Measurements from ENCODE around the gene EIF4H. TPM values are rescaled to one million over a fixed set of nuclear protein-coding genes. Genes with fewer than 3 reads are reported as not detected.
"Not testable (repeated sequence)": the region's sequence is repeated elsewhere in the genome, so short reads cannot be mapped to it uniquely, and the experiment has no call there.

Gene EIF4H
- total RNA-seq, 1 experiment from 2014 or later, result 351 TPM

GRCh38 chr7:74165867-74166593 lies 8.1 kb upstream of the EIF4H start:
- in situ Hi-C loops (cut with HindIII; ENCODE audit: low pct_unique_long_range_greater_than_20kb, low sequenced_read_pairs), result no loop called here
- DNase-seq (ENCODE audit: low read depth, low spot score), result no peak

- DNase-seq (ENCODE audit: low read depth, low spot score); in situ Hi-C loops (cut with HindIII; ENCODE audit: low pct_unique_long_range_greater_than_20kb, low sequenced_read_pairs): not testable (repeated sequence)
Observed at GRCh38 chr7:74167324-74167723, 6.8 kb upstream of the EIF4H start.

GRCh38 chr7:74173074-74173473 lies 1.1 kb upstream of the EIF4H start:
- in situ Hi-C loops (cut with HindIII; ENCODE audit: low pct_unique_long_range_greater_than_20kb, low sequenced_read_pairs), result no loop called here
- DNase-seq (ENCODE audit: low read depth, low spot score), result no peak

DNA sequence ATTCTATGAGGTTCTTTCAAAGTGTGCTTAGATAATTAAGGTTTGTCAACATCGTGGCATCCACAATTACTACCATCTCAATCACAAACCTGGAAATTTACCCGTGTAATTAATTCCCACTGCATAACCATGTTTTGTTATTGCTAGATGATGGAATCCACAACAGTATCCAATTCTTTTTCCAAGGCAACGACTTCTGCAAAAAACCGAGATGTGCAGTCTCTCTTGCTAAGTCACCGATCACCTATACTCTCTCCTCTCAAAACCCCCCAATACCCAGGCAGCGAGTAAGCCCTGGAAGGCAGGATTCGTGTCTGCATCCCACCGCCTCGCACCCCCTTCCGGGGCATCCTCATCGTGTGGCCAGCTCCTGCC lies 678 bp upstream of the EIF4H start:
- in situ Hi-C loops (cut with HindIII; ENCODE audit: low pct_unique_long_range_greater_than_20kb, low sequenced_read_pairs), result no loop called here

GRCh38 chr7:74174606-74175082 lies 488 bp downstream of the EIF4H start:
- in situ Hi-C loops (cut with HindIII; ENCODE audit: low pct_unique_long_range_greater_than_20kb, low sequenced_read_pairs), result loop anchor here (25.0 kb wide), 1 partner anchor 87 kb away; the partner anchor contains the start of gene LIMK1

More for the DNA sequence above, 678 bp upstream of the EIF4H start:
- DNase-seq (ENCODE audit: low read depth, low spot score), result no peak

GRCh38 chr7:74175340-74175739 lies 1.2 kb downstream of the EIF4H start:
- DNase-seq (ENCODE audit: low read depth, low spot score), result no peak
- in situ Hi-C loops (cut with HindIII; ENCODE audit: low pct_unique_long_range_greater_than_20kb, low sequenced_read_pairs), result loop anchor here (25.0 kb wide), 1 partner anchor 88 kb away; the partner anchor contains the start of gene LIMK1

More at GRCh38 chr7:74174606-74175082, 488 bp downstream of the EIF4H start:
- peak; percentile 55 for DNase-seq (ENCODE audit: low read depth, low spot score)

- in situ Hi-C loops (cut with HindIII; ENCODE audit: low pct_unique_long_range_greater_than_20kb, low sequenced_read_pairs), result loop anchor here (25.0 kb wide), 1 partner anchor 89 kb away; the partner anchor contains the start of gene LIMK1
- no peak for DNase-seq (ENCODE audit: low read depth, low spot score)
Observed at GRCh38 chr7:74176555-74176954, 2.4 kb downstream of the EIF4H start.

DNA sequence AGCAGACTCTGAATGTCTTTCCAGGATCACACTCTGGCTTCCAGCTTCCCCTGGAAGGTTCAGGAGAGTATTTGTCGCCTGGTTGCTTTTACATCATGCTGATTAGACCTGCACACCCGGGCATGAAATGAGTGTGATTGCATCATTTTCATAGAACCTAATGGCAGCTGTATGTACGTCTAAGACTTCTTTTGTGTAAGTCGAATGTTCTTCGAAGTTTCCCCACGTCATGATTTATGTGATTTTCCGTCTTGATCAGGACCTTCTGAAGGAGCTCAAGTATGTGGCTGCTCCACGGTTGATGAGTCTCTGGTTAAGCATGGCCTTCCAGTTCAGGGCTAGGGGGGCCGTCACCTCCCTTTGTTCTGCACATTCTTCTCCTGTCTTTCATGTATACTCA lies 4.5 kb downstream of the EIF4H start:
- in situ Hi-C loops (cut with HindIII; ENCODE audit: low pct_unique_long_range_greater_than_20kb, low sequenced_read_pairs), result loop anchor here (25.0 kb wide), 1 partner anchor 91 kb away; the partner anchor contains the start of gene LIMK1
- no peak for DNase-seq (ENCODE audit: low read depth, low spot score)

DNA sequence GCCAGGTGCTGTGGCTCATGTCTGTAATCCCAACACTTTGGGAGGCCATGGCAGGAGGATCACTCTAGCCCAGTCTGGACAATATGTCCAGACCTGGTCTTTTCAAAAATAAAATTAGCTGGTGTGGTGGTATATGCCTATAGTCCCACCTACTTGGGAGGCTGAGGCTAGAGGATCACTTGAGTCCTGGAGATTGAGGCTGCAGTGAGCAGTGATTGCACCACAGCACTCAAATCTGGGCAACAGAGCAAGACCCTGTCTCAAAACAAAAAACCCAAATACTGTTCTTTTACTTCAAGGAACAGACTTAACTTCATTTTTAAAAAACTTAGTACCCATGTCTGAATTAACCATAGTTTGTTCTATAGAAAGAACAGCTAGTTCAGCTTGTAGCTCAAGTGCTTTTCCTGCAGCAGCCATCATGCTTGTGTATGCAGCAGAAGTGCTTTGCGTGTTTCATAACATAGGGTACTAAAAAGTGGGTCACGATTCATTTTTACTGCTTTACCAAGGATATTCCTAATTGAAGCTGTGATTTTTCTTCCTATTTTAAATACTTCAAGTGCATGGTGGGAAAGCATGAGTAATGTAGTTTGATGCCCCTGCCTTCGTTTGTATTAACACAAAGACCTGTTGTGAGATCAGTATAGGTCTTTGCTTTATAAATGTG lies 5.9 kb downstream of the EIF4H start:
- no peak for DNase-seq (ENCODE audit: low read depth, low spot score)
- in situ Hi-C loops (cut with HindIII; ENCODE audit: low pct_unique_long_range_greater_than_20kb, low sequenced_read_pairs), result loop anchor here (25.0 kb wide), 1 partner anchor 93 kb away; the partner anchor contains the start of gene LIMK1

DNA sequence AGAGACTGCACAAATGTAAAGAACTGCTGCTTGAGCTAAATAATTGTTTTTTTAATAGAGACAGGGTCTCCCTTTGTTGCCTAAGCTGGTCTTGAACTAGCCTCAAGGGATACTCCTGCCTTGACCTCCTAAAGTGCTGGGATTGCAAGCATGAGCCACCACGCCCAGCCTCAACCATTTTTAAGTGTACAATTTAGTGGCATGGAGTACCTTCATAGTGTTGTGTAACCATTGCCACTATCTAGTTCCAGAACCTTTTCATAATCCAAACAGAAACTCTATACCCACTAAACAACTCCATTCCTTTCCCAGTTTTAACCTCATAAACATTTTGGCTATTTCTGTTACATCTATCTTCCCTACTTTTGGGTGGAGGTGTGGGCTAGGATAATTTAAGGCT lies 6.7 kb downstream of the EIF4H start:
- in situ Hi-C loops (cut with HindIII; ENCODE audit: low pct_unique_long_range_greater_than_20kb, low sequenced_read_pairs), result loop anchor here (25.0 kb wide), 1 partner anchor 94 kb away; the partner anchor contains the start of gene LIMK1
- no peak for DNase-seq (ENCODE audit: low read depth, low spot score)

DNA sequence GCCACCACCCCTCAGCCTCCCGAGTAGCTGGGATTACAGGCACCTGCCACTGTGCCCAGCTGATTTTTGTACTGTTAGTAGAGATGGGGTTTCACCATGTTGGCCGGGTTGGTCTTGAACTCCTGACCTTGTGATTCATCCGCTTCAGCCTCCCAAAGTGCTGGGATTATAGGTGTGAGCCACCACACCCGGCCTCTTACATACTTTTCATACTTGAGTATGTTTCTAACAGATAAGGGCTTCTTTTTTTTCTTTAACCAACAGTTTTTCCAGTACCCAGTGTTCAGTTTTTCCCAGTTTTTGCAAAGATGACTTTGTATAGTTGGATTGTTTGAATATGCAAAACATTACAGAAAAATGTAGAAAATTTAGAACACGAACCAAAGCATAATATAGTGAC lies 7.7 kb downstream of the EIF4H start:
- in situ Hi-C loops (cut with HindIII; ENCODE audit: low pct_unique_long_range_greater_than_20kb, low sequenced_read_pairs), result loop anchor here (25.0 kb wide), 1 partner anchor 95 kb away; the partner anchor contains the start of gene LIMK1
- no peak for DNase-seq (ENCODE audit: low read depth, low spot score)

- no peak for DNase-seq (ENCODE audit: low read depth, low spot score)
- in situ Hi-C loops (cut with HindIII; ENCODE audit: low pct_unique_long_range_greater_than_20kb, low sequenced_read_pairs), result loop anchor here (25.0 kb wide), 1 partner anchor 95 kb away; the partner anchor contains the start of gene LIMK1
Observed at GRCh38 chr7:74182453-74183090, 8.4 kb downstream of the EIF4H start.

DNA sequence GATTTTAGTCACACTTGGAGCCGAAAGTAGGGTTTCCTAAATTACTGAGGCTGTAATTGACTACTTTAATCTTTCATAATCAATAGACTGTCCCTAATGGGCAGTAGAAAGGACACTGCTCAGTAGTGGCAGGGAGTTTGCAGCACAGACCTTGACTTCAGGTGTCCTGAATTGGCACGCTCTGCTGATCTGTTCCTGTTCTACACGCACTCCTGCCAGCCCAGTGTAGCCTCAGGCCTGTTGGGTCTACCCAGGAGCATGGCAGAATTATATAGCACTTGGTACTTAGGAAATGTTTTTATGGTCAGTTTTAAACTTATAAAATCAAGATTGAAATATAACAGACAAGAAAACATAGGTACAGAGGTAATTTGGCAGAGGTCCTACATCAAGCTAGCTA lies 9.0 kb downstream of the EIF4H start:
- no peak for DNase-seq (ENCODE audit: low read depth, low spot score)
- in situ Hi-C loops (cut with HindIII; ENCODE audit: low pct_unique_long_range_greater_than_20kb, low sequenced_read_pairs), result loop anchor here (25.0 kb wide), 1 partner anchor 96 kb away; the partner anchor contains the start of gene LIMK1

DNA sequence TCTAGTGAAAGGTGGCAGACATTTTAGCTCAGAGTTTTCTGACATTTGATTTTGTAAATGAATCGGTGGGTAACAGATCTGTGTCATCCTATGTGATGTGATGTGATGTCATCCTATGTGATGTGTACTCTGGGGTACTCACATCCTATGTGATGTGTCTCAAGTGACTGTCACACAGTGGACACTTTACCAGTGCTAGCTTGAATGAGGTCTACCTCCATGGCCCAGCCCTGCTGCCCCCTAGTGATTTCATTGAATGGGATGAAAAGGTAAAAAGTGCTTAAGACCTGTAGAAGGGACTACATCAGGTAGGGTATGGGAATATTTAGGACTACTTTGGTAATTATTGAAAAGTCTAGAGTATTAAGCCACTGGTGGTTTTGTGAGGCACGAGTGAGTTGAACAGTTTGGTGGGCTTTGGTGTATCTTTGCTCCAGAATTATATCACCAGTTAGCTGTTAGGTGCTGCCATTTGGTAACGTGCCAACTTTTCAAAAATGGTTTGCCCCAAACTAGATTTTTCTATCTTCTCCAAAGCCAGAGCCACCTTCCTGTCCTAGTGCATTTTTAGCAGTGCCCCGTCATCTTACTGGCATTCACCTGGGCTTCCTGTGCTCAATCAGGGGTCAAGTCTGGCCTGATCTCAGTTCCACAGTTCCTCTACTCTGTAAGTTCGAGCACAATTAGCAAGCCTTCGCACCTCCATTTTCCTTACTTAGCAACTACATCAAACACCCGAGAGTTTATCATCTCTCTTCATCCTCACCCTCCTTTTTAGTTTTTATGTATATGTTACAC lies 9.7 kb downstream of the EIF4H start:
- DNase-seq (ENCODE audit: low read depth, low spot score), result peak; percentile 41
- in situ Hi-C loops (cut with HindIII; ENCODE audit: low pct_unique_long_range_greater_than_20kb, low sequenced_read_pairs), result loop anchor here (25.0 kb wide), 1 partner anchor 97 kb away; the partner anchor contains the start of gene LIMK1

- DNase-seq (ENCODE audit: low read depth, low spot score), result no peak
- in situ Hi-C loops (cut with HindIII; ENCODE audit: low pct_unique_long_range_greater_than_20kb, low sequenced_read_pairs), result loop anchor here (25.0 kb wide), 1 partner anchor 98 kb away; the partner anchor contains the start of gene LIMK1
Observed at GRCh38 chr7:74185016-74185415, 10.9 kb downstream of the EIF4H start.

GRCh38 chr7:74185636-74186035 lies 11.5 kb downstream of the EIF4H start:
- no peak for DNase-seq (ENCODE audit: low read depth, low spot score)
- in situ Hi-C loops (cut with HindIII; ENCODE audit: low pct_unique_long_range_greater_than_20kb, low sequenced_read_pairs), result loop anchor here (25.0 kb wide), 1 partner anchor 98 kb away; the partner anchor contains the start of gene LIMK1
